ENCODE results near the gene PMVK.
A peak's percentile ranks its signal among the peaks of the same experiment; 100 is the strongest.

Gene PMVK

GRCh38 chr1:154940213-154940560 is 3.7 kb upstream of the PMVK start:
- H3K4me1 Mint-ChIP-seq, result peaks cover 78% of the 10 kb centered on the region
- no peaks in the 10 kb centered on the region for H3K27me3 Mint-ChIP-seq
- no peaks in the 10 kb centered on the region for H3K9me3 Mint-ChIP-seq
- peaks cover 29% of the 10 kb centered on the region for H3K36me3 Mint-ChIP-seq (ENCODE audit: insufficient read depth)
- no peak for ATAC-seq (replicated peaks; ENCODE audit: extremely low read depth, poor library complexity, severe bottlenecking)
- DNase-seq (ENCODE audit: low spot score in 2 of 2), result no peak
- H3K27ac Mint-ChIP-seq (ENCODE audit: low read depth), result peak overlapping the region; percentile 79
- no peak overlapping the region for H3K4me3 Mint-ChIP-seq

- no peaks in the 10 kb centered on the region for H3K27me3 Mint-ChIP-seq
- peaks cover 21% of the 10 kb centered on the region for H3K36me3 Mint-ChIP-seq (ENCODE audit: insufficient read depth)
- no peaks in the 10 kb centered on the region for H3K9me3 Mint-ChIP-seq
- peak overlapping the region; percentile 98 for H3K4me3 Mint-ChIP-seq
- H3K4me1 Mint-ChIP-seq, result peaks cover 74% of the 10 kb centered on the region
- ATAC-seq (replicated peaks; ENCODE audit: extremely low read depth, poor library complexity, severe bottlenecking), result no peak
- H3K27ac Mint-ChIP-seq (ENCODE audit: low read depth), result peak overlapping the region; percentile 99
- no peak for DNase-seq (ENCODE audit: low spot score in 2 of 2)
Measured at GRCh38 chr1:154938604-154939399, 2.3 kb upstream of the PMVK start.

- Mint-ChIP-seq H3K36me3 (ENCODE audit: insufficient read depth) (peaks cover 17% of the 10 kb centered on the region), H3K4me1 (peaks cover 66% of the 10 kb centered on the region), H3K4me3 (peak overlapping the region; percentile 98), H3K27ac (ENCODE audit: low read depth) (peak overlapping the region; percentile 99), H3K9me3 (no peaks in the 10 kb centered on the region), H3K27me3 (no peaks in the 10 kb centered on the region)
- DNase-seq (ENCODE audit: low spot score in 2 of 2) (no peak), ATAC-seq (replicated peaks; ENCODE audit: extremely low read depth, poor library complexity, severe bottlenecking) (no peak)
Measured at GRCh38 chr1:154937988-154938386, 1.5 kb upstream of the PMVK start.

- no peaks in the 10 kb centered on the region for H3K9me3 Mint-ChIP-seq
- no peaks in the 10 kb centered on the region for H3K27me3 Mint-ChIP-seq
- H3K27ac Mint-ChIP-seq (ENCODE audit: low read depth), result peak overlapping the region; percentile 99
- H3K36me3 Mint-ChIP-seq (ENCODE audit: insufficient read depth), result peaks cover 14% of the 10 kb centered on the region
- ATAC-seq (replicated peaks; ENCODE audit: extremely low read depth, poor library complexity, severe bottlenecking), result peak; percentile 87
- peak overlapping the region; percentile 98 for H3K4me3 Mint-ChIP-seq
- peak; percentile 89 to 94 for DNase-seq (ENCODE audit: low spot score in 2 of 2)
- peaks cover 60% of the 10 kb centered on the region for H3K4me1 Mint-ChIP-seq
Measured at GRCh38 chr1:154937085-154937987, 817 bp upstream of the PMVK start.

- peak overlapping the region; percentile 99 for H3K27ac Mint-ChIP-seq (ENCODE audit: low read depth)
- no peaks in the 10 kb centered on the region for H3K27me3 Mint-ChIP-seq
- H3K36me3 Mint-ChIP-seq (ENCODE audit: insufficient read depth), result peaks cover 12% of the 10 kb centered on the region
- ATAC-seq (replicated peaks; ENCODE audit: extremely low read depth, poor library complexity, severe bottlenecking) (no peak), DNase-seq (ENCODE audit: low spot score in 2 of 2) (no peak)
- H3K4me3 Mint-ChIP-seq, result peak overlapping the region; percentile 98
- H3K4me1 Mint-ChIP-seq, result peaks cover 47% of the 10 kb centered on the region
- H3K9me3 Mint-ChIP-seq, result no peaks in the 10 kb centered on the region
Measured at GRCh38 chr1:154935749-154936554, 567 bp downstream of the PMVK start.

- no peak overlapping the region for H3K4me3 Mint-ChIP-seq
- no peak for ATAC-seq (replicated peaks; ENCODE audit: extremely low read depth, poor library complexity, severe bottlenecking)
- peaks cover 9% of the 10 kb centered on the region for H3K36me3 Mint-ChIP-seq (ENCODE audit: insufficient read depth)
- no peak for DNase-seq (ENCODE audit: low spot score in 2 of 2)
- no peaks in the 10 kb centered on the region for H3K9me3 Mint-ChIP-seq
- peaks cover 36% of the 10 kb centered on the region for H3K4me1 Mint-ChIP-seq
- H3K27me3 Mint-ChIP-seq, result no peaks in the 10 kb centered on the region
- H3K27ac Mint-ChIP-seq (ENCODE audit: low read depth), result no peak overlapping the region
Measured at GRCh38 chr1:154934358-154934948, 2.1 kb downstream of the PMVK start.

- ATAC-seq (replicated peaks; ENCODE audit: extremely low read depth, poor library complexity, severe bottlenecking), result no peak
Measured at GRCh38 chr1:154931940-154932487, 4.5 kb downstream of the PMVK start.

GRCh38 chr1:154926201-154926600 is 10.3 kb downstream of the PMVK start:
- ATAC-seq (replicated peaks; ENCODE audit: extremely low read depth, poor library complexity, severe bottlenecking) (no peak), DNase-seq (ENCODE audit: low spot score in 2 of 2) (no peak)
- peaks cover 6% of the 10 kb centered on the region for H3K4me1 Mint-ChIP-seq
- no peaks in the 10 kb centered on the region for H3K27me3 Mint-ChIP-seq
- no peak overlapping the region for H3K4me3 Mint-ChIP-seq
- peaks cover 15% of the 10 kb centered on the region for H3K36me3 Mint-ChIP-seq (ENCODE audit: insufficient read depth)
- no peak overlapping the region for H3K27ac Mint-ChIP-seq (ENCODE audit: low read depth)
- no peaks in the 10 kb centered on the region for H3K9me3 Mint-ChIP-seq

More at GRCh38 chr1:154931940-154932487, 4.5 kb downstream of the PMVK start:
- H3K36me3 Mint-ChIP-seq (ENCODE audit: insufficient read depth), result peaks cover 7% of the 10 kb centered on the region
- DNase-seq (ENCODE audit: low spot score in 2 of 2), result no peak
- peaks cover 21% of the 10 kb centered on the region for H3K4me1 Mint-ChIP-seq
- H3K27me3 Mint-ChIP-seq, result no peaks in the 10 kb centered on the region
- no peak overlapping the region for H3K4me3 Mint-ChIP-seq
- H3K9me3 Mint-ChIP-seq, result no peaks in the 10 kb centered on the region
- H3K27ac Mint-ChIP-seq (ENCODE audit: low read depth), result no peak overlapping the region

- ATAC-seq (replicated peaks; ENCODE audit: extremely low read depth, poor library complexity, severe bottlenecking), result no peak
- Mint-ChIP-seq H3K27me3 (no peaks in the 10 kb centered on the region), H3K4me3 (no peak overlapping the region), H3K36me3 (ENCODE audit: insufficient read depth) (peaks cover 15% of the 10 kb centered on the region), H3K27ac (ENCODE audit: low read depth) (peak overlapping the region; percentile 51), H3K9me3 (no peaks in the 10 kb centered on the region), H3K4me1 (peaks cover 6% of the 10 kb centered on the region)
- no peak for DNase-seq (ENCODE audit: low spot score in 2 of 2)
Measured at GRCh38 chr1:154925335-154926170, 11.0 kb downstream of the PMVK start.

- Mint-ChIP-seq H3K4me3 (no peak overlapping the region), H3K36me3 (ENCODE audit: insufficient read depth) (peaks cover 12% of the 10 kb centered on the region), H3K27me3 (no peaks in the 10 kb centered on the region), H3K27ac (ENCODE audit: low read depth) (no peak overlapping the region), H3K9me3 (no peaks in the 10 kb centered on the region), H3K4me1 (peaks cover 6% of the 10 kb centered on the region)
- no peak for ATAC-seq (replicated peaks; ENCODE audit: extremely low read depth, poor library complexity, severe bottlenecking)
- no peak for DNase-seq (ENCODE audit: low spot score in 2 of 2)
Measured at GRCh38 chr1:154923695-154924094, 12.8 kb downstream of the PMVK start.

- H3K27ac Mint-ChIP-seq (ENCODE audit: low read depth), result no peak overlapping the region
- DNase-seq (ENCODE audit: low spot score in 2 of 2), result no peak
- no peaks in the 10 kb centered on the region for H3K4me1 Mint-ChIP-seq
- no peak for ATAC-seq (replicated peaks; ENCODE audit: extremely low read depth, poor library complexity, severe bottlenecking)
- peaks cover 2% of the 10 kb centered on the region for H3K36me3 Mint-ChIP-seq (ENCODE audit: insufficient read depth)
- no peak overlapping the region for H3K4me3 Mint-ChIP-seq
- H3K27me3 Mint-ChIP-seq, result no peaks in the 10 kb centered on the region
- no peaks in the 10 kb centered on the region for H3K9me3 Mint-ChIP-seq
Measured at GRCh38 chr1:154913273-154913672, 23.2 kb downstream of the PMVK start.

Measured in central memory CD8-positive, alpha-beta T cell (primary cell).